Activated T-helper 2 cell treated with anti-CD3 and anti-CD28 coated beads, Interferon-gamma antibody, Interleukin-2, Interleukin-4, amounts not matched to agents 10 μg/mL and 5 μg/mL and 100 μg/mL, durations not matched to agents 14 hours and 24 hours and 36 hours (primary cell): ENCODE measurements around the gene LMO3. TPM values are rescaled to one million over a fixed set of nuclear protein-coding genes. Genes with fewer than 3 reads are reported as not detected.
"Not testable (repeated sequence)": the region's sequence is repeated elsewhere in the genome, so short reads cannot be mapped to it uniquely, and the experiment has no call there.

Experiments
- DNase-seq: peaks from one replicate; pipeline ENCODE4 v3.0.0; 2021; ENCODE audit warnings: low spot score
- H3K27ac Mint-ChIP-seq: one replicate; pipeline ENCODE4 v1.8.0; 2021; ENCODE audit warnings: mixed read lengths
- H3K27me3 Mint-ChIP-seq: one replicate; pipeline ENCODE4 v1.8.0; 2021; ENCODE audit warnings: low read depth, mixed read lengths
- H3K36me3 Mint-ChIP-seq: one replicate; pipeline ENCODE4 v1.8.0; 2021; ENCODE audit warnings: low read depth, mixed read lengths
- H3K4me1 Mint-ChIP-seq: one replicate; pipeline ENCODE4 v1.8.0; 2021; ENCODE audit warnings: low read depth, mixed read lengths
- H3K4me3 Mint-ChIP-seq: one replicate; pipeline ENCODE4 v1.8.0; 2021; ENCODE audit warnings: low read depth, mild to moderate bottlenecking, moderate library complexity, mixed read lengths
- H3K9me3 Mint-ChIP-seq: one replicate; pipeline ENCODE4 v1.8.0; 2021; ENCODE audit warnings: mixed read lengths
- intact Hi-C: fragments of 100-400 bp; cut with micrococcal nuclease; formaldehyde crosslinking; loops from one replicate; pipeline ENCODE4 v1.15.1; 2023
- total RNA-seq: library from RNA; stranded (reverse); gene quantifications from 2 replicates; pipeline ENCODE4 v1.2.3, GENCODE V29; 2022

The LMO3 gene
- total RNA-seq, 1 donor from 2014 or later = not detected

DNA sequence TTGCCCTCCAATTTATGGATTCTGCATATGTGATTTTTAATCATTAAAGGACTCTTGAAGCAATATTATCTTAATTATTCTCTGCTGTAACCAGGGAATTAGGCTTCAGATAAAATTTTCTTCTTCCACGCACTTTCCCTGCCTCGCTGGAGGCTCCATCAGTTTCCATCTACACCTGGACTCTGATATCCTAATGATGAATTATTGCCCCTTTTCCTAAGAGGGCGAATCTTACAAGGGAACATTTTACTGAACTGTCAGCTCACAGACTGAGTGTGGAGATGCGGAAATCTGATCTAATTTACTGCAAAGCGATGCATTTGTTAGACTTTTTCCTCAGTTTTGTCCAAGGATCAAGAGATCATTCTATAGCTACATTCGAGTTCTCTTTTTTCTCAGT lies 43.0 kb downstream of the LMO3 start:
- Mint-ChIP-seq H3K9me3 (peaks cover 12% of the 10 kb centered on the region), H3K27ac (no peak overlapping the region), H3K27me3 (no peaks in the 10 kb centered on the region), H3K4me1 (no peaks in the 10 kb centered on the region), H3K36me3 (no peaks in the 10 kb centered on the region), H3K4me3 (no peak overlapping the region)
- no peak for DNase-seq
- intact Hi-C loops = no loop called here

DNA sequence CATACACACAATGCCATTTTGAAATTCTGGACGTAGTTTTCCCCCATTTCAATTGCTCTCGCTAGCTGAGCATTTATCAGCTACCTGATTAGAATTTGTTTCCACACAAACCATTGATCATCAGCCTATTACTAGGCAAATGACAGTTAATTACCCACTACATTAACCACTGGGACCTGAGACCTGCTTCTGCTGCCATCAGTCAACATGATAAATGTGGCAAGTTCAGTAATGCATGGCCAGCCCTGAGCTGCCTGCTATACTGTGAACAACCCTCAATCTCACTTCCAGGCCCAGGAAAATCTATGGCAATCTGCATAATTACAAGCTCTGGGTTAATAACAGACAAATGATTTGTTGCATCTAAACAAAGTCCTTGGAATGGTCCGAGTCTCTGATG lies 43.5 kb downstream of the LMO3 start:
- intact Hi-C loops = no loop called here
- H3K27me3 Mint-ChIP-seq = no peaks in the 10 kb centered on the region
- H3K4me1 Mint-ChIP-seq = no peaks in the 10 kb centered on the region
- no peaks in the 10 kb centered on the region for H3K36me3 Mint-ChIP-seq
- H3K4me3 Mint-ChIP-seq = no peak overlapping the region
- no peak overlapping the region for H3K27ac Mint-ChIP-seq
- no peak for DNase-seq
- H3K9me3 Mint-ChIP-seq = peaks cover 12% of the 10 kb centered on the region

DNA sequence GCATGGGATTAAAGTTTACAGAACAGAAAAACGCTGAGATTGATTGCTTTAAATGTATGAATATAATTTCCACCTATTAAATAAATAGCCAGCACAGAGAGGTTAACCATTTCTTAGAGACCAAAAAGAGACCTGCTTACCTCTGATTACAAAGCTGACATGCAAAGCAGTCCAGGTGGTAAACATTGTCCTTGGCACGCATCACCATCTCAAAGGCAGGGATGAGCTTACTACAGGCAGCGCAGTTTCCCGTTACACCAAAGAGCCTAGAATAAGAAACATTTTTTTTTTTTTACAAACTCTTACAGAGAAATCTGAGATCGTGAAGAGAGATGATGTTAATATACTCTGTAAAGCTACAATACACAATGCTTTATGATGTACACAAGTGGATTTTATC lies 45.7 kb downstream of the LMO3 start:
- Mint-ChIP-seq H3K27ac (no peak overlapping the region), H3K4me1 (no peaks in the 10 kb centered on the region), H3K27me3 (no peaks in the 10 kb centered on the region), H3K9me3 (peaks cover 5% of the 10 kb centered on the region), H3K4me3 (no peak overlapping the region), H3K36me3 (no peaks in the 10 kb centered on the region)
- no peak for DNase-seq
- intact Hi-C loops = no loop called here

DNA sequence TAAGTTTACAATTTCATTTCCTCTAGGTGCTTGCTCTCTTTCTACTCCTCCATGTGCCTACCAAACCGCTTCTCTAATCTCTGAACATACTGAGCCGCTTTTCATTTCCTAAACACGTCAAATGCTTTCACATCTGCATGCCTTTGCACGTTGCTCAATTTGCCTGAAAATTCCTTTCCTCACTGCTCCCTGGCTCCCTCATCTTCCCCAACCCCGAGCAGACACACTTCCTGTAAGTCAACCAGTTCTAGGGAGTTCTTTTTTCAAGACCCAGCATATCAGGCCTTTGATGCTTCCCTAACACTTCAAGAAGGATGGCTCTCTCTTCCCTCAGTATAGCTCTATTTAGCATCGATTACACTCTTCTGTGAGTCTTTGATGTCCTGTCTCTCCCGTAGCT lies 50.3 kb downstream of the LMO3 start:
- Mint-ChIP-seq H3K4me1 (no peaks in the 10 kb centered on the region), H3K27me3 (no peaks in the 10 kb centered on the region), H3K36me3 (no peaks in the 10 kb centered on the region), H3K4me3 (no peak overlapping the region), H3K27ac (no peak overlapping the region), H3K9me3 (no peaks in the 10 kb centered on the region)
- intact Hi-C loops = no loop called here
- DNase-seq = no peak

DNA sequence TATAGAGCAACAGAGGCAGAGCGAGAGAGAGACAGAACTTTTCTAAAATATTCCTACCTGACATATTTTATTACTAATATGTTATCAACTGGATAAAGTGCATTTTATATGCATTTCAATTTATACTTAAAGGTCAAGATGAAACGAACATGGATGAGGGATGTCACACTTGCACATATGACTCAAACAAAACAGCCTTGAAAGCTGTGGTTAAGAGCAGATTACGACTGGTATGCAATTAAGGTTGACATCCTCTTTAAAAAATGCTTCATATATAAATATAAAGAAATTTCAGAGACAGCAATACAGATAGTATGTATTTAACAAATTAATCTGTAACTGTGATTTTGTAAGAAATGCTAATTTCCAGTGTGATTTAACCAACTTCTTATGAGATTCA lies 52.5 kb downstream of the LMO3 start:
- intact Hi-C loops = no loop called here
- no peak overlapping the region for H3K27ac Mint-ChIP-seq
- H3K9me3 Mint-ChIP-seq = no peaks in the 10 kb centered on the region
- H3K4me3 Mint-ChIP-seq = no peak overlapping the region
- H3K4me1 Mint-ChIP-seq = no peaks in the 10 kb centered on the region
- H3K36me3 Mint-ChIP-seq = no peaks in the 10 kb centered on the region
- H3K27me3 Mint-ChIP-seq = no peaks in the 10 kb centered on the region
- DNase-seq = no peak

DNA sequence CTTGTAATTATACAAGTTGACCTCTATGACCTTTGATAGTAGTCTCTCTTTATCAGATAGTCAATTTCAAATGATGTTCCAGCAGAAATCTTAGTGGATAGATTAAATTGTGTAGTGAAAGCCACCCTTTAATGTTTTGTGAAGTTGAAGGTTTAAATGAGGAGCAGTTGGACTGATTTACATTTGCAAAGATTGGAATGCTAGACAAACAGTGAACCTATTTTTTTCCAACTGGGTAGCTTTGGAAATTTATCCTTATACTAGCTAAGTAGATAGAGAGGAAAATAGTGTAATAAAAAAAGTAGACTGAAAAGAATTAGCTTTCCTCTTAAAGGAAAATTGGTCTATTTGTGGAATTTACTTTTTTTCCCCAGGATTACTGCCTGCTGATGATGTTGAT lies 53.7 kb downstream of the LMO3 start:
- Mint-ChIP-seq H3K4me3 (no peak overlapping the region), H3K36me3 (no peaks in the 10 kb centered on the region), H3K27ac (no peak overlapping the region), H3K9me3 (peaks cover 5% of the 10 kb centered on the region), H3K4me1 (no peaks in the 10 kb centered on the region), H3K27me3 (no peaks in the 10 kb centered on the region)
- intact Hi-C loops = no loop called here
- no peak for DNase-seq

DNA sequence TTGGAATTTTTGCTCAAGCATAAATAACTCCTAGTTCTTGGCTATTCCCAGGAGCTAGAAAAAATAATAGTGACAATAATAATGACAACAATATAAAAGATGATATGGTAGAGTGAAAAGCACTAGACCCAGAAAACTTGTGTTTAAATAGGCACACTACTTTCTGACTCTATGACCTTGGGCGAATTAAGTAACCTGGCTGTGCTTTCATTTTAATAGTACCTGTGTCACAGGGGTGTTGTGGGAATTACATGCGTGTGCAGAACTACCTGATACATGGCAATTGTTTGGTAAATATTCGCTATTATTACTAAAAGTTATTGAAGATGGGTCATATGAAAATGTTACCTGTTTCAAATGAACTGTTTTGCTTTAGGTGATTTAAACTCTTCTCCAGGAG lies 60.1 kb downstream of the LMO3 start:
- H3K27ac Mint-ChIP-seq = no peak overlapping the region
- no peaks in the 10 kb centered on the region for H3K27me3 Mint-ChIP-seq
- no peak overlapping the region for H3K4me3 Mint-ChIP-seq
- peaks cover 25% of the 10 kb centered on the region for H3K9me3 Mint-ChIP-seq
- DNase-seq = no peak
- H3K4me1 Mint-ChIP-seq = no peaks in the 10 kb centered on the region
- intact Hi-C loops = no loop called here
- H3K36me3 Mint-ChIP-seq = no peaks in the 10 kb centered on the region

DNA sequence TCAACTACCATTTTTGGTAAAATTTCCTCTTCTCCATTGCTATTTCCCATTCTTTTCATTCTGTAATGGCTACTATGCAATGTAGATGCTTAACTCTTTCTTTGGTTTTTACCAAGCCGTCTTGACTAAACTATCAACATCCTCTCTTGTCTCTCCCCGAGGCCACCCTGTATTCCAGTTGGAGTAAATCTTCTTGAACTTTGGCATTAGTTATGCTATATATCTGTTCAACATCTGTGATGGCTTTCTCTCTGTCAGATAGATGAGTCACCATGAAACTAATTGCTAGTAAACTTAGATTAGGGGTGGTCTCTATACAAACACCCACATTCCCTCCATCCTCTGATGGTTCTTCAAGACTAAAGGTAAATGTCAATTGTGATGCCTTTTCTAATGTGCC lies 63.4 kb downstream of the LMO3 start:
- DNase-seq = no peak
- no peaks in the 10 kb centered on the region for H3K36me3 Mint-ChIP-seq
- H3K9me3 Mint-ChIP-seq = peaks cover 40% of the 10 kb centered on the region
- intact Hi-C loops = no loop called here
- H3K27ac Mint-ChIP-seq = no peak overlapping the region
- no peaks in the 10 kb centered on the region for H3K27me3 Mint-ChIP-seq
- H3K4me3 Mint-ChIP-seq = no peak overlapping the region
- no peaks in the 10 kb centered on the region for H3K4me1 Mint-ChIP-seq

DNA sequence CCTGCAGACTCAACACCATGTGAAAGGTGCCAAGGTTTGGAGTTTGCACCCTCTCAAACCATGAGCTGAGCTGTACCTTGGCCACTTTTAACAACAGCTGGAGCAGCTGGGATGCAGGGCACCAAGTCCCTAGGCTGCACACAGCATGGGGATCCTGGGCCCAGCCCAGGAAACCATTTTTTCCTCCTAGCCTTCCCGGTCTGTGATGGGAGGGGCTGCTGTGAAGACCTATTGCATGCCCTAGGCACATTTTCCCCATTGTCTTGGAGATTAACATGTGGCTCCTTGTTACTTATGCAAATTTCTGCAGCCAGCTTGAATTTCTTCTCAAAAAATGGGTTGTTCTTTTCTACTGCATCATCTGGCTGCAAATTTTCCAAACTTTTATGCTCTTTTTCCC lies 68.3 kb downstream of the LMO3 start:
- H3K27ac Mint-ChIP-seq, H3K27me3 Mint-ChIP-seq, H3K4me3 Mint-ChIP-seq, DNase-seq, intact Hi-C loops, H3K4me1 Mint-ChIP-seq, H3K36me3 Mint-ChIP-seq: not testable (repeated sequence)
- peaks cover 47% of the 10 kb centered on the region for H3K9me3 Mint-ChIP-seq

DNA sequence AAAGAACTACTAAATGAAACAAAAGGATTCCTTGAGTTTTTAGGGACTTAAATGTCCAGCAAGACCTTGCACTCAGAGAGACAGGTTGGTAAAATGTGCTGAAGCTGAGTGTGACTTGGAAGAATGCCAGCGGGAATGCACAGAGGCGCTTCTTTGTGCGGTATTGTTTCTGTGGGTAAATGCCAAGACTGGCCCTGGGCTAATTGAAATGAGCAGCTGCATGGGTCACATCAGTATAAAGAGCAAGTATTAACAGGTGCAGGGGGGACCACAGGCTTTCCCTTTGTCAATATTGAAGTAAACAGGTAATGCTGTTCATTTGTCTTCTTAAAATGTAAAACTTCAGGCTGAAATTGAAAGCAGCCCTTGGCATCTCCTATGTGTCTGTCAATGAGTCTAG lies 74.3 kb downstream of the LMO3 start:
- Mint-ChIP-seq H3K4me1 (no peaks in the 10 kb centered on the region), H3K4me3 (no peak overlapping the region), H3K9me3 (peaks cover 26% of the 10 kb centered on the region), H3K36me3 (no peaks in the 10 kb centered on the region), H3K27ac (no peak overlapping the region), H3K27me3 (no peaks in the 10 kb centered on the region)
- intact Hi-C loops = no loop called here
- DNase-seq = no peak

DNA sequence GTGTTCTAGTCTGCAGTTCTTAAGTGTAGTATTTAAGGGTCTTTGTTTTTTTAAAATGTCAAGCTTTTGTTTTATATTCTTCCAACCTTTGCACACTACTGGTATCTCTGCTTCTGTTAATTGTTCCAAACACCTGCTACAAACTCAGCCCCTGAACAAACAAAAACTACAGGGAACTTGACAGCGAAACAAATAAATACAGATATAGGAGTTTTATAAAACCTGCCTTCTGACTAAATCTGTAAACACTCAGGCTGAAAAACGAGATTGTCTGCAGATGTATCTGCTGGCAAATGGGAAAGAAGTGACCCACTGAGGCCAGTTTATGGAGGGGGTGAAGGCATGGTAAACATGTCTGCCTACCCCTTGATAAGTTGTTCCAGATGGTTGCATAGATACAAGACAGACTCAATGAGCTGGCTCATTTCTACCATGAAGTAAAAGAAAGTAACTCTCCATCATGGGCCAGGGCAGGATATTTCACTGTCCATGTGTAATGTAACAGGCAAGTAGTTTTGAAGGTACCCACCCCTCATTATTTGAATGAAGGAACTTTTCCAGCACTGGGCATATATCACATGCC lies 75.6 kb downstream of the LMO3 start:
- no peak for DNase-seq
- Mint-ChIP-seq H3K4me3 (no peak overlapping the region), H3K27ac (no peak overlapping the region), H3K4me1 (no peaks in the 10 kb centered on the region), H3K27me3 (no peaks in the 10 kb centered on the region), H3K36me3 (no peaks in the 10 kb centered on the region), H3K9me3 (peaks cover 20% of the 10 kb centered on the region)
- intact Hi-C loops = no loop called here

DNA sequence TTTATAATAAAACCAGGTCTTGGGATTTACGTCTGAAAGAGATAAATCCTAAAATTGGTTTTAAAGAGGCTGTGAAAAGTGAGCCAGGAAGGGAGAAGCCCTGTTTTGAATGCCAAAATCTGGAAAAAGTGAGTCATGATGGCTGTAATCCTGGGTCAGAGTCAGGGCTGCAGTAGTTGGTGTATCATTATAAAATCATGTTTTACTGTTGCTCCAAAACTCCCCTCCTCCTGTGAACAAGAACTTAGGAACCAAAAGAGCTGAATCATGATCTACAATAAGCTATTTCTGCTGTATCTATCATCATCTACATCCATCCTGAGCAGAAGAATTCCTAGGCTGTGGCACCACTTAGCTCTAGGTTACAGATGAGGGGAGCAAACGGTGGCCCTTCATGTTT lies 79.3 kb downstream of the LMO3 start:
- no peaks in the 10 kb centered on the region for H3K27me3 Mint-ChIP-seq
- H3K9me3 Mint-ChIP-seq = peaks cover 11% of the 10 kb centered on the region
- DNase-seq = no peak
- no peaks in the 10 kb centered on the region for H3K36me3 Mint-ChIP-seq
- no peak overlapping the region for H3K27ac Mint-ChIP-seq
- peaks cover 1% of the 10 kb centered on the region for H3K4me1 Mint-ChIP-seq
- intact Hi-C loops = no loop called here
- no peak overlapping the region for H3K4me3 Mint-ChIP-seq

DNA sequence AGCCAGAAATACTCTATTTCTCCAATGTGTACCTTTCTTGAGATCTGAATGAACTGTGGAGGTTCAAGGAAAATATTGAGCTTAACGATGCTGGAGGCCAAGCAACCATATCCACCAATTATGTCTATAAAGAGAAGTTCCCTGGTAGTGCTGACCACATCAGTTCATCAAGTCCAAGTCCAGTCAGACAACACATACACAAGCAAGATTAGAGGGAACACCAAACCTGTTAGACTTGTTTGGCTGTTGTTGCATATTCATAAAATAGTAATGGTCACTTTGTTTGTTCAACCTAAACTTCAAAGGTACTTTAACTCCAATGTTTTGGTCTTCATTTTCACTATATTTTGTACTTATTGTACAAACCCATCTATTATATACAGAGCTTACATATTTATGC lies 81.6 kb downstream of the LMO3 start:
- no peak overlapping the region for H3K27ac Mint-ChIP-seq
- peaks cover 20% of the 10 kb centered on the region for H3K9me3 Mint-ChIP-seq
- no peaks in the 10 kb centered on the region for H3K27me3 Mint-ChIP-seq
- intact Hi-C loops = no loop called here
- DNase-seq = no peak
- H3K4me1 Mint-ChIP-seq = peaks cover 1% of the 10 kb centered on the region
- H3K36me3 Mint-ChIP-seq = no peaks in the 10 kb centered on the region
- no peak overlapping the region for H3K4me3 Mint-ChIP-seq

DNA sequence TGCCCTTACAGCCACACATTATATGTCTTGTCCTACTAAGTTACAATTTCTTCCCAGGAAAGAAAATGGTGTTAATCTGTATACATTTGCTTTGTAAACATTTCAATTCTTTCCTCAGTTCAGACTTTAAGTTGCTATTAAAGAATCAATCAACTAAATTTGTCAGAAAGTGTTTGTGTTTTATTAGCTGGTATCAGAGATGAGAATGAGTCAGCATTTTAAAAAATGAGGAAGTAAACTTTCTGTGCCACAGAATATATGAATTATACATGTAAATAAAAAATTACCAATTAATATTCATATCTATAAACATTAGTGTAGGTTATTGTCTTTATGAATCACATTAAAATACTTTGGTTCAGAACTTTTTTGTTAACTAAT lies 82.0 kb downstream of the LMO3 start:
- no peaks in the 10 kb centered on the region for H3K27me3 Mint-ChIP-seq
- no peak overlapping the region for H3K4me3 Mint-ChIP-seq
- H3K36me3 Mint-ChIP-seq = no peaks in the 10 kb centered on the region
- H3K27ac Mint-ChIP-seq = no peak overlapping the region
- intact Hi-C loops = no loop called here
- H3K4me1 Mint-ChIP-seq = peaks cover 1% of the 10 kb centered on the region
- DNase-seq = no peak
- H3K9me3 Mint-ChIP-seq = peaks cover 17% of the 10 kb centered on the region
